Left lung (tissue), 10 donors: Measurements from ENCODE around the gene MACROD2. TPM values are rescaled to one million over a fixed set of nuclear protein-coding genes. Genes with fewer than 3 reads are reported as not detected.

Source experiments
- ATAC-seq: fragments of 200-7000 bp; cut with Tn5 transposase; one replicate; pipeline ENCODE4 v1.9.1; 2020; ENCODE audit warnings: moderate library complexity
- DNase-seq, 4 donors: peaks; one replicate each; pipeline ENCODE4 v3.0.0-alpha.2; 2013 to 2020
- H3K27ac ChIP-seq, 2 donors: fragments of 200-600 bp; sonication (generic) in 1 of 2; one replicate each; pipeline versions ENCODE4 v1.5.0 to v1.8.0; 2020 to 2021
- H3K27me3 ChIP-seq, 2 donors: fragments of 200-600 bp; sonication (generic) in 1 of 2; one replicate each; pipeline versions ENCODE4 v1.5.0 to v1.8.0; 2020 to 2021
- H3K36me3 ChIP-seq, 2 donors: fragments of 200-600 bp; sonication (generic) in 1 of 2; one replicate each; pipeline versions ENCODE4 v1.5.0 to v1.8.0; 2020 to 2021
- H3K4me1 ChIP-seq, 2 donors: fragments of 200-600 bp; one replicate each; pipeline ENCODE4 v1.8.0; 2021
- H3K4me3 ChIP-seq, 2 donors: fragments of 200-600 bp; sonication (generic) in 1 of 2; one replicate each; pipeline versions ENCODE4 v1.5.0 to v1.8.0; 2020 to 2021; ENCODE audit warnings: mild to moderate bottlenecking in 1 of 2
- H3K9me3 ChIP-seq, 2 donors: fragments of 200-600 bp; sonication (generic) in 1 of 2; one replicate each; pipeline versions ENCODE4 v1.5.0 to v1.8.0; 2020 to 2021
- CTCF ChIP-seq, 2 donors: fragments of 200-600 bp; sonication (generic) in 1 of 2; IDR thresholded peaks; one replicate each; pipeline versions ENCODE4 v1.5.0 to v1.8.0; 2021; ENCODE audit warnings: antibody characterized with exemption in 2 of 2
- intact Hi-C, 2 donors: fragments of 100-400 bp; cut with DNase I; formaldehyde crosslinking; loops; one replicate each; pipeline versions ENCODE4 v1.11.2 to v1.14.2; 2022
- polyA plus RNA-seq, 6 donors: library from polyadenylated mRNA; unstranded; fragments of 120-200 nt; gene quantifications; one replicate each; pipeline ENCODE4 v1.2.1, GENCODE V29; 2013; ENCODE audit not compliant: insufficient read length in 6 of 6
- total RNA-seq, 2 donors: library from RNA; stranded (reverse); fragmentation: NEBNext Ultra II Directional; extraction: Animal tissue kit (Norgen Biotek cat#: 25700); gene quantifications; one replicate each; pipeline ENCODE4 v1.2.1, GENCODE V29; 2021
- donor health status: DM: no; HTN: yes; CAD: no.
- donor health status: DM: no; HTN: no; CAD: no.

Gene MACROD2
- total and polyA plus RNA-seq, 8 donors = 6.1 to 23.6 (median 8.9) TPM

GRCh38 chr20:15297059-15297875 is 1302.0 kb downstream of the MACROD2 start:
- no peaks in the 10 kb centered on the region for H3K36me3 ChIP-seq
- no peaks in the 10 kb centered on the region for H3K27me3 ChIP-seq
- no peaks in the 10 kb centered on the region for H3K4me1 ChIP-seq
- no peak for TF ChIP-seq CTCF (IDR thresholded peaks at IDR 0.05)
- peak in 3 of 4 donors; percentile 3 to 34 (median 24) for DNase-seq
- no peak overlapping the region for H3K4me3 ChIP-seq
- ATAC-seq = peak; percentile 86
- no peak overlapping the region for H3K27ac ChIP-seq
- intact Hi-C loops = no loop called here
- no peaks in the 10 kb centered on the region for H3K9me3 ChIP-seq

GRCh38 chr20:15302075-15302474 is 1306.8 kb downstream of the MACROD2 start:
- no peaks in the 10 kb centered on the region for H3K4me1 ChIP-seq
- H3K27me3 ChIP-seq = no peaks in the 10 kb centered on the region
- TF ChIP-seq CTCF (IDR thresholded peaks at IDR 0.05) = no peak
- DNase-seq (no peak), ATAC-seq (no peak)
- H3K27ac ChIP-seq = no peak overlapping the region
- peaks cover 0 to 4% of the 10 kb centered on the region in 2 donors for H3K9me3 ChIP-seq
- intact Hi-C loops = no loop called here
- no peak overlapping the region for H3K4me3 ChIP-seq
- no peaks in the 10 kb centered on the region for H3K36me3 ChIP-seq

- H3K27ac ChIP-seq = no peak overlapping the region
- H3K4me3 ChIP-seq = no peak overlapping the region
- peaks cover 0 to 13% of the 10 kb centered on the region in 2 donors for H3K9me3 ChIP-seq
- H3K27me3 ChIP-seq = no peaks in the 10 kb centered on the region
- H3K36me3 ChIP-seq = no peaks in the 10 kb centered on the region
- TF ChIP-seq CTCF (IDR thresholded peaks at IDR 0.05) = no peak
- DNase-seq (no peak), ATAC-seq (no peak)
- intact Hi-C loops = no loop called here
- H3K4me1 ChIP-seq = peaks cover 0 to 7% of the 10 kb centered on the region in 2 donors
Measured at GRCh38 chr20:15310361-15310760, 1315.0 kb downstream of the MACROD2 start.

- H3K36me3 ChIP-seq = no peaks in the 10 kb centered on the region
- no peak for DNase-seq
- no peak overlapping the region for H3K27ac ChIP-seq
- intact Hi-C loops = no loop called here
- H3K27me3 ChIP-seq = no peaks in the 10 kb centered on the region
- no peaks in the 10 kb centered on the region for H3K9me3 ChIP-seq
- no peak for TF ChIP-seq CTCF (IDR thresholded peaks at IDR 0.05)
- no peaks in the 10 kb centered on the region for H3K4me1 ChIP-seq
- no peak overlapping the region for H3K4me3 ChIP-seq
- no peak for ATAC-seq
Measured at GRCh38 chr20:15316556-15316955, 1321.2 kb downstream of the MACROD2 start.

- Histone ChIP-seq H3K4me1 (no peaks in the 10 kb centered on the region), H3K27me3 (no peaks in the 10 kb centered on the region), H3K36me3 (no peaks in the 10 kb centered on the region), H3K27ac (peak overlapping the region in 1 of 2 donors; percentile 30), H3K9me3 (no peaks in the 10 kb centered on the region), H3K4me3 (no peak overlapping the region)
- no peak for DNase-seq
- TF ChIP-seq CTCF (IDR thresholded peaks at IDR 0.05) = no peak
- no peak for ATAC-seq
- intact Hi-C loops = no loop called here
Measured at GRCh38 chr20:15317546-15318232, 1322.4 kb downstream of the MACROD2 start.
